ENCODE data around the gene DLG2.

DNA sequence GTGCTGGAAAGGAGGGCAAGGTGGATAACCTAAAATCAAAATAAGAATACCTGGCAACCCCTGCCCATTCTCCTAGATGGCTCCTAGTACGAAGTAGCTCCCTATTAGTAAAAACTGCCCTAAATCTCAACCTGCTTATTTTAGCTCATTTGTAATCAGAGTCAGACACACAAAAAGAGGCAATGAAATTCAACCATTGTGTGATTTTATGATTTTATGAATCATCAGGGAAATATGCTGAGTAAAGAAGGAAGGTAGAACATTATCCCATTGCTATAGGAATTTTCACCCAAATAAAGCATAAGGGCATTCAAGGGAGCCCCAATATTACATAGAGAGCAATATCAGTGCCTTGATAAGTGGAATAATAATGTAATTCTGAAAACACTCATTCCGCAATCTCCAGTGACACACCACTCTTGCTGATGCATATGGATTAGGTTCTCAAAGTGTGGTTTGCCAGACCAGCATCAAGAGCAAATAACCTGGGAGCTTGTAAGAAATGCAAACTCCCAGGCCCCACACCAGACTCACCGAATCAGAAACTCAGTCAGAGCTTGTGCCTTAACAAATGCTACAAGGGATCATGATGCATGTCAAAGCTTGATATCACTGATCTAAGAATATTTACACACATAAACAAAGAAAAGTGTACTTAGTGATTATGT lies 789.6 kb downstream of the DLG2 start:
- TF ChIP-seq, protein P1, sequence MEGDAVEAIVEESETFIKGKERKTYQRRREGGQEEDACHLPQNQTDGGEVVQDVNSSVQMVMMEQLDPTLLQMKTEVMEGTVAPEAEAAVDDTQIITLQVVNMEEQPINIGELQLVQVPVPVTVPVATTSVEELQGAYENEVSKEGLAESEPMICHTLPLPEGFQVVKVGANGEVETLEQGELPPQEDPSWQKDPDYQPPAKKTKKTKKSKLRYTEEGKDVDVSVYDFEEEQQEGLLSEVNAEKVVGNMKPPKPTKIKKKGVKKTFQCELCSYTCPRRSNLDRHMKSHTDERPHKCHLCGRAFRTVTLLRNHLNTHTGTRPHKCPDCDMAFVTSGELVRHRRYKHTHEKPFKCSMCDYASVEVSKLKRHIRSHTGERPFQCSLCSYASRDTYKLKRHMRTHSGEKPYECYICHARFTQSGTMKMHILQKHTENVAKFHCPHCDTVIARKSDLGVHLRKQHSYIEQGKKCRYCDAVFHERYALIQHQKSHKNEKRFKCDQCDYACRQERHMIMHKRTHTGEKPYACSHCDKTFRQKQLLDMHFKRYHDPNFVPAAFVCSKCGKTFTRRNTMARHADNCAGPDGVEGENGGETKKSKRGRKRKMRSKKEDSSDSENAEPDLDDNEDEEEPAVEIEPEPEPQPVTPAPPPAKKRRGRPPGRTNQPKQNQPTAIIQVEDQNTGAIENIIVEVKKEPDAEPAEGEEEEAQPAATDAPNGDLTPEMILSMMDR (IDR thresholded peaks at IDR 0.05): no peak
- TF ChIP-seq POLR2A (IDR thresholded peaks at IDR 0.05; ENCODE audit: low read depth) (no peak), POLR2AphosphoS5 (IDR thresholded peaks at IDR 0.05) (no peak)
